ENCODE data around the gene CEACAM5.

The CEACAM5 gene

GRCh38 chr19:41708481-41708880 is at the start of gene CEACAM5:
CEACAM5 (plus strand) TSS chr19:41708626; CDS start chr19:41708732, 106 bp downstream.
- in situ Hi-C loops (cut with HindIII; ENCODE audit: low pct_ligation_motif_present, low pct_unique_long_range_greater_than_20kb, low sequenced_read_pairs): no loop called here
- no peak for DNase-seq

GRCh38 chr19:41666075-41666474 is 42.4 kb upstream of the CEACAM5 start:
- in situ Hi-C loops (cut with HindIII; ENCODE audit: low pct_ligation_motif_present, low pct_unique_long_range_greater_than_20kb, low sequenced_read_pairs): no loop called here
- no peak for DNase-seq

GRCh38 chr19:41668315-41668714 is 40.1 kb upstream of the CEACAM5 start:
- in situ Hi-C loops (cut with HindIII; ENCODE audit: low pct_ligation_motif_present, low pct_unique_long_range_greater_than_20kb, low sequenced_read_pairs): no loop called here

GRCh38 chr19:41670755-41671154 is 37.7 kb upstream of the CEACAM5 start:
- in situ Hi-C loops (cut with HindIII; ENCODE audit: low pct_ligation_motif_present, low pct_unique_long_range_greater_than_20kb, low sequenced_read_pairs): no loop called here
- no peak for DNase-seq

More at GRCh38 chr19:41668315-41668714, 40.1 kb upstream of the CEACAM5 start:
- no peak for DNase-seq

- DNase-seq: no peak
- in situ Hi-C loops (cut with HindIII; ENCODE audit: low pct_ligation_motif_present, low pct_unique_long_range_greater_than_20kb, low sequenced_read_pairs): no loop called here
These were observed 36.9 kb upstream of the CEACAM5 start for GRCh38 chr19:41671486-41671885.

GRCh38 chr19:41682437-41682836 is 26.0 kb upstream of the CEACAM5 start:
- no peak for DNase-seq
- in situ Hi-C loops (cut with HindIII; ENCODE audit: low pct_ligation_motif_present, low pct_unique_long_range_greater_than_20kb, low sequenced_read_pairs): no loop called here

- in situ Hi-C loops (cut with HindIII; ENCODE audit: low pct_ligation_motif_present, low pct_unique_long_range_greater_than_20kb, low sequenced_read_pairs): no loop called here
- no peak for DNase-seq
These were observed 21.0 kb upstream of the CEACAM5 start for GRCh38 chr19:41687419-41687818.

GRCh38 chr19:41688098-41688497 is 20.3 kb upstream of the CEACAM5 start, which contains the start of gene CEACAM7:
CEACAM7 (minus strand) TSS chr19:41688270; CDS start chr19:41688165, 105 bp downstream.
- DNase-seq: no peak
- in situ Hi-C loops (cut with HindIII; ENCODE audit: low pct_ligation_motif_present, low pct_unique_long_range_greater_than_20kb, low sequenced_read_pairs): no loop called here

- DNase-seq: no peak
- in situ Hi-C loops (cut with HindIII; ENCODE audit: low pct_ligation_motif_present, low pct_unique_long_range_greater_than_20kb, low sequenced_read_pairs): no loop called here
These were observed 19.7 kb upstream of the CEACAM5 start for GRCh38 chr19:41688687-41689086.

GRCh38 chr19:41689993-41690800 is 18.2 kb upstream of the CEACAM5 start:
- in situ Hi-C loops (cut with HindIII; ENCODE audit: low pct_ligation_motif_present, low pct_unique_long_range_greater_than_20kb, low sequenced_read_pairs): loop anchor here (10.0 kb wide), 1 partner anchor 45 kb away; no protein-coding TSS in a partner anchor
- DNase-seq: no peak

GRCh38 chr19:41690801-41691065 is 17.7 kb upstream of the CEACAM5 start:
- in situ Hi-C loops (cut with HindIII; ENCODE audit: low pct_ligation_motif_present, low pct_unique_long_range_greater_than_20kb, low sequenced_read_pairs): loop anchor here (10.0 kb wide), 1 partner anchor 46 kb away; no protein-coding TSS in a partner anchor
- no peak for DNase-seq

- in situ Hi-C loops (cut with HindIII; ENCODE audit: low pct_ligation_motif_present, low pct_unique_long_range_greater_than_20kb, low sequenced_read_pairs): loop anchor here (10.0 kb wide), 1 partner anchor 47 kb away; no protein-coding TSS in a partner anchor
- no peak for DNase-seq
These were observed 17.0 kb upstream of the CEACAM5 start for GRCh38 chr19:41691268-41691970.

- DNase-seq: no peak
- in situ Hi-C loops (cut with HindIII; ENCODE audit: low pct_ligation_motif_present, low pct_unique_long_range_greater_than_20kb, low sequenced_read_pairs): loop anchor here (10.0 kb wide), 1 partner anchor 49 kb away; no protein-coding TSS in a partner anchor
These were observed 14.2 kb upstream of the CEACAM5 start for GRCh38 chr19:41694196-41694595.

GRCh38 chr19:41694831-41695635 is 13.4 kb upstream of the CEACAM5 start:
- DNase-seq: no peak
- in situ Hi-C loops (cut with HindIII; ENCODE audit: low pct_ligation_motif_present, low pct_unique_long_range_greater_than_20kb, low sequenced_read_pairs): loop anchor here (10.0 kb wide), 1 partner anchor 50 kb away; no protein-coding TSS in a partner anchor

GRCh38 chr19:41695745-41696144 is 12.7 kb upstream of the CEACAM5 start:
- DNase-seq: no peak
- in situ Hi-C loops (cut with HindIII; ENCODE audit: low pct_ligation_motif_present, low pct_unique_long_range_greater_than_20kb, low sequenced_read_pairs): loop anchor here (10.0 kb wide), 1 partner anchor 51 kb away; no protein-coding TSS in a partner anchor

- in situ Hi-C loops (cut with HindIII; ENCODE audit: low pct_ligation_motif_present, low pct_unique_long_range_greater_than_20kb, low sequenced_read_pairs): loop anchor here (10.0 kb wide), 1 partner anchor 52 kb away; no protein-coding TSS in a partner anchor
- peak; percentile 21 for DNase-seq
These were observed 11.8 kb upstream of the CEACAM5 start for GRCh38 chr19:41696402-41697197.

- in situ Hi-C loops (cut with HindIII; ENCODE audit: low pct_ligation_motif_present, low pct_unique_long_range_greater_than_20kb, low sequenced_read_pairs): loop anchor here (10.0 kb wide), 1 partner anchor 53 kb away; no protein-coding TSS in a partner anchor
- DNase-seq: no peak
These were observed 11.1 kb upstream of the CEACAM5 start for GRCh38 chr19:41697198-41697855.
